Measurements from ENCODE around the gene ZDHHC11.
"Not testable (repeated sequence)": the region's sequence is repeated elsewhere in the genome, so short reads cannot be mapped to it uniquely, and the experiment has no call there.

ZDHHC11 gene

DNA sequence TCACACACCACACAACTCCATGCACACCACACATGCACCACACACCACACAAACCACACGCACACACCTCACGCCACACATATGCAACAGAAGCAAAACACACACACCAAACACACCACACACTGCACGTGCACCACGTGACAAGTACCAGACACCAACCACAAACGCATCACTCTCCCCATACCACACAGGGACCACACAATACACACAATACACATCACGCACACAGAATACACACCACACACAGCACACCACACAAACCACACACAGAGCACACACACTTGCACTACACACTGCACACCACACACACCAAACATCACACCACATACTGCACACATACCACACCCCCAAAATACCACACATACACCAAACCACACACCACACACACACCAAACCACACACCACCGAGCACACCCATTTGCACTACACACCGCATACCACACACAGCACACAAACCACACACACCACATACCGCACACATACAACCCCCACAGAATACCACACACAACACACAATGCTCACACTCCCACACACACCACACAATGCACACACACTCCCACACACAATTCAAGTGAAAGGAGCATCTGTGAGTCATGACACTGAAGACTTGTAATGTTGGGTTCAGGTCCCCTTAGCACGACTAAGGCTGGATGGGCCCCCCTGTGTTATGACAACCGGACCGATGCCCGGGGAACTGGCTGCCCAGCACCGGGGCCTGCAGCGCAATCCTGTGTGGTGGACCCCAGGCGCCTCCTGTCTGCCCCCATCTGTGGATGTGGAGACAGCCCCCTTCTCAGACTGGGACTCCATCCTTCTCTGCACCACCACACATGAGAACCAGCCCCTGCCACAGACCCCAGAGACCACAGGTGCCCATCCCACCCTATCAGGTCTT, 6.0 kb upstream of the ZDHHC11 start:
- no peak for DNase-seq

DNA sequence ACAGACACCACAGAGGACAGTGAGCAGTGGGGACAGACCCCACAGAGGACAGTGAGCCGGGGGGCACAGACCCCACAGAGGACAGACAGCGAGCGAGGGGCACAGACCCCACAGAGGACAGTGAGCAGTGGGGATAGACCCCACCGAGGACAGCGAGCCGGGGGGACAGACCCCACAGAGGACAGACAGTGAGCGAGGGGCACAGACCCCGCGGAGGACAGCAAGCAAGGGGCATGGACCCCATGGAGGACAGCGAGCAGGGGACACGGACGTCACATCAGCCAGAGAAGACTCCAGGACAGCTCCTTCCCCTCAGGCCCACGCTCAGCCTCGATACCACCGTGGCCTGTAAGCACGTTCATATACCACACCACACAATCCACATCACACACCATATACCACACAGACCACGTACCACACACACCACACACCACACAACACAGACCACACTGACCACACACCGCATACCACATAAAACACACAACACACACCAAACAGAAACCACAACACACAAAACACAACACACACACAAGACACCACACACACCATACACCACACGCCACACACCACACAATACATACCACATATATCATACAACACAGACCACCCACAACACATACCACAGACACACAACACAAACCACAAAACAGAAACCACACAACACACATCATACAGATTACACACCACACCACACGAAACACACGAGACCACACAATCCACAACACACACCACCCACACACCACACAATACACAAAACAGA, 5.2 kb upstream of the ZDHHC11 start:
- DNase-seq = no peak

DNA sequence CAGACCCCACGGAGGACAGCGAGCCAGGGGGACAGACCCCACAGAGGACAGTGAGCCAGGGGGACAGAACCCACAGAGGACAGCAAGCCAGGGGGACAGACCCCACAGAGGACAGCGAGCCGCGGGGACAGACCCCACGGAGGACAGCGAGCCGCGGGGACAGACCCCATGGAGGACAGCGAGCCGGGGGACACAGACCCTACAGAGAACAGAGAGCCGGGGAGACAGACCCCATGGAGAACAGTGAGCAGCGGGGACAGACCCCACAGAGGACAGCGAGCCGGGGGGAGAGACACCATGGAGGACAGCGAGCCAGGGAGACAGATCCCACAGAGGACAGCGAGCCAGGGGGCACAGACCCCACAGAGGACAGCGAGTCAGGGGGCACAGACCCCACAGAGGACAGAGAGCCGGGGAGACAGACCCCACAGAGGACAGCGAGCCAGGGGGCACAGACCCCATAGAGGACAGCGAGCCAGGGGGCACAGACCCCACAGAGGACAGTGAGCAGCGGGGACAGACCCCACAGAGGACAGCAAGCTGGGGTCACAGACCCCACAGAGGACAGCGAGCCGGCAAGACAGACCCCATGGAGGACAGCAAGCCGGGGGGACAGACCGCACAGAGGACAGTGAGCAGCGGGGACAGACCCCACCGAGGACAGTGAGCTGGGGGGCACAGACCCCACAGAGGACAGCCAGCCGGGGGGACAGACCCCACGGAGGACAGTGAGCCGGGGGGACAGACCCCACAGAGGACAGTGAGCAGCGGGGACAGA, 4.4 kb upstream of the ZDHHC11 start:
- DNase-seq = no peak

DNA sequence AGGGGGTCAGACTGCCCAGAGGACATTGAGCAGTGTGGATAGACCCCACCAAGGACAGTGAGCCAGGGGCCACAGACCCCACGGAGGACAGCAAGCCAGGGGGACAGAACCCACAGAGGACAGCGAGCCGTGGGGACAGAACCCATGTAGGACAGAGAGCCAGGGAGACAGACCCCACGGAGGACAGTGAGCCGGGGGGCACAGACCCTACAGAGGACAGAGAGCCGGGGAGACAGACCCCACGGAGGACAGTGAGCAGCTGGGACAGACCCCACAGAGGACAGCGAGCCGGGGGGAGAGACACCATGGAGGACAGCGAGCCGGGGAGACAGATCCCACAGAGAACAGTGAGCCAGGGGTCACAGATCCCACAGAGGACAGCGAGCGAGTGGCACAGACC, 3.4 kb upstream of the ZDHHC11 start:
- DNase-seq = no peak

DNA sequence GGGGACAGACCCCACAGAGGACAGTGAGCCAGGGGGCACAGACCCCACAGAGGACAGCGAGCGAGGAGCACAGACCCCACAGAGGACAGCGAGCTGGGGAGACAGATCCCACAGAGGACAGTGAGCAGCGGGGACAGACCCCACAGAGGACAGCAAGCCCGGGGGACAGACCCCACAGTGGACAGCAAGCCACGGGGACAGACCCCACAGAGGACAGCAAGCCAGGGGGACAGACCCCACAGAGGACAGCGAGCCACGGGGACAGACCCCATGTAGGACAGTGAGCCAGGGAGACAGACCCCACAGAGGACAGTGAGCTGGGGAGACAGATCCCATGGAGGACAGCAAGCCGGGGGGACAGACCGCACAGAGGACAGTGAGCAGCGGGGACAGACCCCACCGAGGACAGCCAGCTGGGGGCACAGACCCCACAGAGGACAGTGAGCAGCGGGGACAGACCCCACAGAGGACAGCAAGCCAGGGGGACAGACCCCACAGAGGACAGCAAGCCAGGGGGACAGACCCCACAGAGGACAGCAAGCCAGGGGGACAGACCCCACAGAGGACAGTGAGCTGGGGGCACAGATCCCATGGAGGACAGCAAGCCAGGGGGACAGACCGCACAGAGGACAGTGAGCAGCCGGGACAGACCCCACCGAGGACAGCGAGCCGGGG, 2.8 kb upstream of the ZDHHC11 start:
- not testable (repeated sequence) for DNase-seq

DNA sequence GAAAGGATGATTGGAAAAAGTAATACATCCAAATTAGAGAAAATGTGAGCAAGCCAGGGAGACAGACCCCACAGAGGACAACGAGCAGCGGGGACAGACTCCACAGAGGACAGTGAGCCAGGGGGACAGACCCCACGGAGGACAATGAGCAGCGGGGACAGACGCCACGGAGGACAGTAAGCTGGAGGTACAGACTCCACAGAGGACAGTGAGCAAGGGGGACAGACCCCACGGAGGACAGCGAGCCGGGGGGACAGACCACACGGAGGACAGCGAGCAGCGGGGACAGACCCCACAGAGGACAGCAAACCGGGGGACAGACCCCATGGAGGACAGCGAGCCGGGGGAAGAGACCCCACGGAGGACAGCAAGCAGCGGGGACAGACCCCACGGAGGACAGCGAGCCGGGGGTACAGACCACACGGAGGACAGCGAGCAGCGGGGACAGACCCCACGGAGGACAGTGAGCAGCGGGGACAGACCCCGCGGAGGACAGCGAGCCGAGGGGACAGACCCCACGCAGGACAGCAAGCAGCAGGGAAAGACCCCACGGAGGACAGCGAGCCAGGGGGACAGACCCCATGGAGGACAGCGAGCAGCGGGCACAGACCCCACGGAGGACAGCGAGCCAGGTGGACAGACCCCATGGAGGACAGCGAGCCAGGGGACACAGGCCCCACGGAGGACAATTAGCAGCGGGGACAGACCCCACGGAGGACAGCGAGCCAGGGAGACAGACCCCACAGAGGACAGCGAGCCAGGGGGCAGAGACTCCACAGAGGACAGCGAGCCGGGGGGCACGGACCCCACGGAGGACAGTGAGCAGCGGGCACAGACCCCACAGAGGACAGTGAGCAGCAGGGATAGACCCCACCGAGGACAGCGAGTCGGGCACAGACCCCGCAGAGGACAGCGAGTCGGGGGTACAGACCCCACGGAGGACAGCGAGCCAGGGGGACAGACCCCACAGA, 1.9 kb upstream of the ZDHHC11 start:
- no peak for DNase-seq

DNA sequence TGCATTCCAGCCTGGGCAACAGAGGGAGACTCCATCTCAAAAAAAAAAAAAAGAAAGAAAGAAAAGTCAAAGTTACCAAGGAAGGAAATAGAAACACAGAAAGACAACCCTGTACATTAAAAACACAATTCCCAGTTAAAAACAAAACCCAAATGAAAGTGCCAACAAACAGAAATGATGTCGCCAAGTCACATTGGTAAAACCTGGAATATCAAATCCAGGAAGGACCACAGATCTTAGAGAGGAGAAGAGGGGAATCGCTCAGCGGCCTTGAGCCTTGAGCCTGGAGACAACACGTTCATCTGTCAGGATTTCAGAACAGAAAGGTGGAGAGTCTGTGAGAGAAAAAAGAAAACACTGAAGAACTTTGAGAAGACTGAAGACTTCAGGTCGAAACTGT, 1.2 kb upstream of the ZDHHC11 start:
- no peak for DNase-seq

DNA sequence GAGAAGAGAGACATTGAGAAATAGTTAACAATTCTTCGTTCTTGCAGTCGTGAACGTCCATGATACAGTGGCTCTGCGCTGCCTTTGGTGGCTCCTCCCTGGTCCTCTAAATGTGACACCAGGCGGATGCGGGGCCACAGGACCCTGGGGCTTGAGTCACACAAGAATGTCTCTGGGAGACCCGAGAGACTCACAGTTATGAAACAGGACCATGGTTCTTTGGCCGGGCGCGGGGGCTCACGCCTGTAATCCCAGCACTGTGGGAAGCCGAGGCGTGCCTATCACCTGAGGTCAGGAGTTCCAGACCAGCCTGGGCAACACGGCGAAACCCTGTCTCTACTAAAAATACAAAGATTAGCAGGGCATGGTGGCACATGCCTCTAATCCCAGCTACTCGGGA, 767 bp upstream of the ZDHHC11 start:
- no peak for DNase-seq

DNA sequence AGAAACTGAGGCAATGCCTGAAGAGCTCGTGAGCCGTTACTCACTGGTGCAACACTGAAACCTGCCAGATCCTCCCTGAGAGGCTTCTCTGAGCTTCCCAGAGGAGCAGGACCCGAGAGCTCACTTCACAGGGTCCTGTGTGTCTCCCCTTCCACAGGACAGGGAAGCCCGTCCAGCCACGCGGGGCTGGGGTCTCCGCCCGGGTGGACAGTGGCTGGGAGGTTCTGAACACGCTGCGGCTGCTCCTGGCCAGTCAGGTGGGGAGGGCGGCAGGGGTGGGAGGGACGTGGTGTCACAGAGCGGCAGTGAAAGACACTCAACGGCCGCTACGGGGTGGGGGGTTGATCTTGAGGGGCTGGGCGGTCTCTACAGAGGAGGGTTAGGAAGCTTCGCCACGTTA, 290 bp upstream of the ZDHHC11 start:
- DNase-seq = no peak

DNA sequence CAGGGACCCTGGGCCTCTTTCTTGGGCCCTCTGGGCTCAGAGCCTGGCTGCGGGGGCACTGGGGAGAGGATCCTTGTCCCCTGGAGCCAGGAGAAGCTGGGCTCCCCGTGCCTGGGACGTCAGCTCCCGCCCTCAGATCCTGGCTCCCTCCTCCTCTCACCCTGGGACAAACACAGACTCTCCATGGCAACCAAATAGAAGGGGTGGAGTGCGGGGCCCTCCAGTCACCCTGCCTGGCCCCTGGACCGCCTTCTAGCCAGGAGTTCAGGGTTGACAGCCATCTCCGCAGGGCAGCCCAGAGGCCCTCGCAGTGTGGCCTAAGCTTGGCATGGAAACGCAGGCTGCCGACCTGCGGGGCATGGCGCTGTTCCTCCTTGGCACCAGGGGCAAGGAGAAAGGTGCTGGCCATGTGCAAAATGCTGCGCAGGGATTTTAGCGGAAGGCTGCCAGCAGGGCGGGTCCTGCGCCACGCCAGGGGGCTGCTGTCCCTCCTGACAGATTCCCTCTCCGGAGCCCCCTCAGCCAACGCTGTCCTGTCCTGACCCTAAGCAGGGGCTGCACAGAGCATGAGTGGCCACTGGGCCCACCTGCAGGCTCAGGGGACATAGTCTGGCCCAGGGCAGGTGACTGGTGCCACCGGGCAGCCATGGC, 1.0 kb downstream of the ZDHHC11 start:
- DNase-seq = no peak

DNA sequence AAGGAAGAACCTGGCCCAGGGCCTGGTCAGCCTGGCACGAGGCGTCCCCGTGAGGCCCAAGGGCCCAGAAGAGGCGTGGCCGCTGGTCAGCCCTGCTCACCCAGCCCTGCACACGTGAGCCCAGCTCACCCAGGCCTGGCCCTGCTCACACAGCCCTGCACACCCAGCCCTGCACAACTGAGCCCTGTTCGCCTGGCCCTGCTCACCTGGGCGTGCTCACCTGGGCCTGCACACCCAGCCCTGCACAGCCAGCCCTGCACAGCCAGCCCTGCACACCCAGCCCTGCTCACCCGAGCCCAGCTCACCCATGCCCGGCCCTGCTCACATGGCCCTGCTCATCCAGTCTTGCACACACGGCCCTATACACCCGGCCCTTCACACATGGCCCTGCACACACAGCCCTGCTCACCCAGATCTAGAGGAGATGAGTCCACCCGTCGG, 2.1 kb downstream of the ZDHHC11 start:
- DNase-seq = no peak

DNA sequence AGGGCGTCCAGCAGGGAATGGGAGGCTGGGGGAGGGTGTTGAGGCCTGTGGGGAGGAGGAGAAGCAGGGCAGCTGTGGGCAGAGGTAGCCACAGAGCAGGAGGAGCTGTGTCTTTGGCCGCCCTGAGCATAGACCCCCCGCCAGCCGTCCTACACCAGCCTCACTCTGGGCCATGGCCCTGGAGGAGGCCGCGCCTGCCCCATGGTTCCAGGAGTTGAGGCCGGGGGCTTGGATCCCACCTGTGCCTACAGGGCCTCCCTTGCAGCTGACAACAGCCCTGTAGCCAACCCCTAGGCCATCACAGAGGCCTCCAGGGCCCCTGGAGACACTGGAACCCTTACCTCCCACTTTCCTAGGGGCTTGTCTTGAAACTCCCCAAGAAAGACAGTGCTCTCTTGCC, 3.0 kb downstream of the ZDHHC11 start:
- not testable (repeated sequence) for DNase-seq

DNA sequence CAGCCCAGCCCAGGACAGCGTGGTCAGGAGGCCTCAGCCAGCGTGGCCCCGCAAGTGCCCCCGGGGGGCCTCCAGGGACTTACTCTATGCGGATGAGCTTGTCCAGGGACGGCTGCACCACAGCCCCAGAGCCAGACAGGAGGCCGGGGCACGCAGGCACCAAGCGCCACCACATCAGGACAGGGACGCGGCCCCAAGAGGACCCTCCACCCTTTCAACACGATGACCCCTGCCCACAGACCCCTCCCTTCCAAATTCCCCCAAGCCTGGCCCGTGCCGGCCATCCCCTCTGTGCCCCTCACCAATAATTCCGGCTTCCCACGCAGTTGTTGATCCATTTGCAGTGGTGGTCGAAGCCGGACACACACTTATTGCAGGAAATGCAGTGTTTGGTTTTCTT, 3.6 kb downstream of the ZDHHC11 start:
- not testable (repeated sequence) for DNase-seq

DNA sequence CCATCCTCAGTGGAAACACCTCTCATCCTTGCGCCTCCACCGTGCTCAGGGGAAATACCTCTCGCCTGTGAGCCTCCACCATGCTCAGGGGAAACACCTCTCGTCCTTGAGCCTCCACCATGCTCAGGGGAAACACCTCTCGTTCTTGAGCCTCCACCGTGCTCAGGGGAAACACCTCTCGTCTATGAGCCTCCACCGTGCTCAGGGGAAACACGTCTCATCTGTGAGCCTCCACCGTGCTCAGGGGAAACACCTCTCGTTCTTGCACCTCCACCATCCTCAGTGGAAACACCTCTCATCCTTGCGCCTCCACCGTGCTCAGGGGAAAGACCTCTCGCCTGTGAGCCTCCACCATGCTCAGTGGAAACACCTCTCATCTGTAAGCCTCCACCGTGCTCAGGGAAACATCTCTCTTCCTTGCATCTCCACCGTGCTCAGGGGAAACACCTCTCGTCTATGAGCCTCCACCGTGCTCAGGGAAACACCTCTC, 4.1 kb downstream of the ZDHHC11 start:
- DNase-seq = not testable (repeated sequence)

DNA sequence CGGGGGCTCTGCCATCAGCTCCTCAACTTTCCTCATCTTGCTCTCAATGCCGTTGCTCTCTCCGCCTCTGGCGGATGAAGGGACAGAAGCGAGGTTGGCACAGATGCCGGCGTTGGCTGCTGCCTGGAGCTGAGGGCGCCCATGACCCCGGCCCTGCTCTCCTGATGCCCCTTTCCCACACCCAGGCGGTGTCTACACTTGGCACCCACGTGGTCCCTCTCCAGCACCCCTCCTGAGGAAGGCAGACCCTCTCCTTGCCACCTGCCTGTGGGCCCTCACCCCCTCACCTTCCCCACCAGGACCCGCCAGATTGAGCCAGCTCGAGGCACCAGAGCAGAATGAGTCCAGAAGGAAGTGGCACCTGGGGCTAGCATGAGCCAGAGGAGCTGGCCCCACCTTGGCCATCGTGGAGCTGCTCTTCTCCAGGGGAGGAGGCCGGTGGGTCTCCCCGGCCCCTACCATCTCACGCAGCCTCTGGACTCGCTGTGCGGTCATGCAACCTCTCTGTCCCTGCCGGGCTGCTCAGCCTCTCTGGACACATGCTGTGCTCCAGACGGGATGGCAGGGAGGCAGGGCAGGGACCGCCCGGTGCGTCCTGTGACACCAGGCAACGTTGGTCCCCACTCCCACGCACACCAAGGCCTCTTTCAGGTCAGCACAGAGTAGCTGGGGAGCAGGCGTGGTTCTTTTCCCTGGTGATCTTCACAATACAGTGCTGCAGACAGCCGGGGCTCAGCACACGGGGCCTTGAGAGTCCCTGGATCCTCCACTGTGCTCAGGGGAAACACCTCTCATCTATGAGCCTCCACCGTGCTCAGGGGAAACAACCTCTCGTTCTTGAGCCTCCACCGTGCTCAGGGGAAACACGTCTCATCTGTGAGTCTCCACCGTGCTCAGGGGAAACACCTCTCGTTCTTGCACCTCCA, 4.8 kb downstream of the ZDHHC11 start:
- DNase-seq = not testable (repeated sequence)

DNA sequence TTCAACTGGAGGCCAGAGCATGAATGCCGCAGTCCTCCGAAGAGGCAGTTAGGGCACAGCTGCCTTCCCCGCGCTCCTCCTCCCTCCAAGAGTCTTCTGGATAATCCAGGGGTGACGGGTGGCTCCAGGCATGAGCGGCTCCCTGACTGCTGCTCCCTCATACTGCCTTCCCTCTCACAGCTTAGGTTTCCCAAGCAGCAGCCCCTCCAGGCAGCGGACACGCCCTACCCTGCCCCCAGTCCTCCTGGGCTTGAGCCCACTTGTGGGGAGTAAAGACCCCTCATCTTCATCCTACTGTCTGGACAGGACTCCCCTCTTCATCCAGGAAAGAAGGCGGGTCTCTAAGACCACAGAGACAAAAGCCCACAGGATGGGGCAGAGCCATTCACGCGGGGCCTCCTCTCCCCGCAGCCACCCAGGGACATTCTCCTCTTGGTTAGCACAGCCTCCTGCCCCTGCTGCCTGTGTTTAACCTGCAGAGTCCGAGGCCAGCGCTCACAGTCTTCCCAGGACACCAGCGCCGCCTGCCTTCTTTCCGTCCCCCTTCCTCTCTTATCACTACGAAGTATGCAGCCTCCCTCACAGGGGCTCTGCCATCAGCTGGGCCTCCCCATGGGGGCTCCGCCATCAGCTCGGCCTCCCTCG, 5.6 kb downstream of the ZDHHC11 start:
- not testable (repeated sequence) for DNase-seq

DNA sequence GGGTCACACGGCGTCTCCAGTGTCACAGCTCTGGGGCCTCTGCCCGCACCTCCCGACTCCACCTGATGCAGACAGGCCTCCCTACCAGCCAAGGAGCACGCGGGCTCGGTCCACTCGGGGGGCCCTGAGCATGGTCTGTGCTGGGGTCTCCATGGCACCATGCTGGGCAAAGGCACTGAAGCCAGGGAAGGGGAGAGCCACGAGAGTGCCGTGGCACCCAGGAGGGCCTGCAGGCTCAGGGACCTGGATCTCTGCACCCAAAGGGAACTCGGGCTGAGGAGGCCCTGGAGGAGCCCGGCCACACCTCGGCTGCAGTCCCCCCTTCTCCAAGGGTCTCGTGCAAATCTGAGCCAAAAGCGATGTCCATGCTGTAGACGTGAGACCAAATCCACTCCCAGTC, 6.4 kb downstream of the ZDHHC11 start:
- not testable (repeated sequence) for DNase-seq

DNA sequence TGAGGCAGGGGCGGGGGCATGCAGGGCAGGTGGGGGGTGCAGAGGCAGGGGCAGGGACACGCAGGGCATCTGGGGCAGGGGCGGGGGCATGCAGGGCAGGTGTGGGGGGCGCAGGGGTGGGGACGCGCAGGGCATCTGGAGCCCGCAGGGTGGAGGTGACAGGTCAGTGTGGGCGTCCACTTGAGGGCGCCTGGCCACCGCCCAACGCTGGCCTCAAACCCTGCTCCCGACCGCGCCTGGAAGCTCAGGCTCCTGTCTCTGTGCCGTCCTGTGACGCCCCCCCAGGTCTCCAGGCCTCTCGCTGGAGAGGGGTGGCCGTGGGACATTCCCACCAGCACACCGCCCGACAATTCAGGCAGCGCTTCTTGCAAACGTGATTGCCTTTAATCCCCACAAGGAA, 6.9 kb downstream of the ZDHHC11 start:
- DNase-seq = not testable (repeated sequence)

DNA sequence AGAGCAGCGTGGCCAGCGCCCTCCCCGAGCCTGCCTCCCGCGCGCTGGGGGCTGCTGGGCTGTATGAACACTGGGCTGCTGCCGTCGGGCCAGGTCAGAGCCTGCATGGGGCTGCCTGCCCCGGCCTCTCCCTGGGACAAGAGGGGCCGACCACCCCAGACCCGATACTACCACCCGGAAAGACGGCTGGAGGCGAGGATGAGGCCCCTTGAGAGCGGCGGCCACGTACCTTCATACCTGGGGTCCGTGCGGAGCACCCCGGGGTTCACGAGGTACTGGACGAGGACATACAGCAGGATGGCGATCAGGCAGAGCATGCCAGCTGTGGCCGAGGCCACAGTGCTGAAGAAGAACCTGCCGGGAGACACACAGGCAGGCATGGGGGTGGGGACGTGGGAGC, 7.4 kb downstream of the ZDHHC11 start:
- not testable (repeated sequence) for DNase-seq
